Astrocyte (in vitro differentiated cells and primary cell): Measurements from ENCODE around the gene CCR8. TPM values are rescaled to one million over a fixed set of nuclear protein-coding genes. Genes with fewer than 3 reads are reported as not detected.

Experiments used
- DNase-seq: peaks from one replicate; pipeline ENCODE4 v3.0.0-alpha.2; 2010; ENCODE audit warnings: low read depth
- FAIRE-seq: peaks from 2 replicates; lab custom pipeline; 2011; peaks lifted over from hg19 to GRCh38; lab: Jason Lieb, UNC
- H2AFZ ChIP-seq: 2 replicates; pipeline ENCODE4 v1.6.0; 2012; ENCODE audit warnings: low read depth, low read length, inconsistent platforms
- H3K27ac ChIP-seq: 2 replicates; pipeline ENCODE4 v1.5.1; 2011; ENCODE audit warnings: low read depth, low read length, inconsistent platforms
- H3K27me3 ChIP-seq: 2 replicates; pipeline ENCODE4 v1.6.0; 2011; ENCODE audit warnings: low read length, inconsistent platforms; ENCODE audit not compliant: insufficient read depth
- H3K36me3 ChIP-seq: 2 replicates; pipeline ENCODE4 v1.5.1; 2011; ENCODE audit warnings: low read length, inconsistent platforms; ENCODE audit not compliant: insufficient read depth
- H3K4me1 ChIP-seq: 2 replicates; pipeline ENCODE4 v1.5.1; 2011; ENCODE audit warnings: low read length, inconsistent platforms; ENCODE audit not compliant: insufficient read depth
- H3K4me2 ChIP-seq: 2 replicates; pipeline ENCODE4 v1.6.0; 2012; ENCODE audit warnings: low read length, inconsistent platforms
- H3K4me3 ChIP-seq: 2 replicates; pipeline ENCODE4 v1.5.1; 2011; ENCODE audit warnings: low read depth, mild to moderate bottlenecking, low read length, inconsistent platforms; ENCODE audit not compliant: insufficient read depth
- H3K79me2 ChIP-seq: 2 replicates; pipeline ENCODE4 v1.6.0; 2012; ENCODE audit warnings: mild to moderate bottlenecking, low read length, inconsistent platforms; ENCODE audit not compliant: insufficient read depth
- H3K9ac ChIP-seq: 2 replicates; pipeline ENCODE4 v1.6.0; 2012; ENCODE audit warnings: mild to moderate bottlenecking, low read length, inconsistent platforms
- H3K9me3 ChIP-seq: 2 replicates; pipeline ENCODE4 v1.5.1; 2012; ENCODE audit warnings: low read depth, mild to moderate bottlenecking, low read length, inconsistent platforms; ENCODE audit not compliant: insufficient read depth
- H4K20me1 ChIP-seq: 2 replicates; pipeline ENCODE4 v1.6.0; 2012; ENCODE audit warnings: low read length, inconsistent platforms; ENCODE audit not compliant: insufficient read depth
- H3K27ac Mint-ChIP-seq: one replicate; pipeline ENCODE4 v1.8.0; 2021; ENCODE audit warnings: mild to moderate bottlenecking, mixed read lengths; ENCODE audit not compliant: unreplicated experiment
- H3K27me3 Mint-ChIP-seq: one replicate; pipeline ENCODE4 v1.8.0; 2021; ENCODE audit warnings: low read depth, mixed read lengths; ENCODE audit not compliant: unreplicated experiment
- H3K36me3 Mint-ChIP-seq: one replicate; pipeline ENCODE4 v1.8.0; 2021; ENCODE audit warnings: low read depth, mixed read lengths; ENCODE audit not compliant: unreplicated experiment
- H3K4me1 Mint-ChIP-seq: one replicate; pipeline ENCODE4 v1.8.0; 2021; ENCODE audit warnings: low read depth, mixed read lengths; ENCODE audit not compliant: unreplicated experiment
- H3K4me3 Mint-ChIP-seq: one replicate; pipeline ENCODE4 v1.8.0; 2021; ENCODE audit warnings: mild to moderate bottlenecking, moderate library complexity, mixed read lengths; ENCODE audit not compliant: unreplicated experiment
- H3K9me3 Mint-ChIP-seq: one replicate; pipeline ENCODE4 v1.8.0; 2021; ENCODE audit warnings: mild to moderate bottlenecking, mixed read lengths; ENCODE audit not compliant: unreplicated experiment
- EZH2 ChIP-seq: IDR thresholded peaks from 2 replicates; pipeline ENCODE4 v1.6.1; 2012; ENCODE audit warnings: mild to moderate bottlenecking, low read length, inconsistent platforms; ENCODE audit not compliant: insufficient read depth
- total RNA-seq: library from RNA; stranded (reverse); gene quantifications from 2 replicates; pipeline ENCODE4 v1.2.1, GENCODE V29; 2021
- TF ChIP-seq, protein P1 (sequence below): IDR thresholded peaks from 2 replicates; pipeline ENCODE4 v1.5.1; 2011; ENCODE audit warnings: low read depth, mild to moderate bottlenecking, inconsistent platforms, low read length, moderate library complexity; ENCODE audit not compliant: insufficient read depth

Gene CCR8
- total RNA-seq, 1 donor from 2014 or later = not detected

DNA sequence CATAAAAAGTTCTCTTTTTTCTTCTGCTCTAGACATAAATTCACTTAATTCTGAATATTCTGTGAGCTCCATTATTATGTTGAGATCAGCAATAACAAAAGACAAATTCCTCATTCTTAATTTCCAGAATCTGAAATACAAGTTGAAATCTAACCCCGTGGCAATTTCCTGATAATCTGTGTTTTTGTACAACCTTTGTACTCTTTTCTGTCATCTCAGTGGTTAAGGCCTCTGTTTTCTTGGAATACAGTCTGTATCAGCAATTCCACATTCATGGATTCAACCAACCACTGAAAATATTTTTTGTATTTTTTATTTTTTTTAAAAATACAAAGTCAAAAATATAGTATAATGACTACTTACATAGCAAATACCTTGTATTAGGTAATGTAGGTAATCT lies 8.7 kb downstream of the CCR8 start:
- Histone ChIP-seq H3K79me2 (no peaks in the 10 kb centered on the region), H3K36me3 (no peaks in the 10 kb centered on the region), H3K9ac (no peak overlapping the region), H3K4me2 (no peak overlapping the region), H3K9me3 (no peaks in the 10 kb centered on the region), H2AFZ (no peak overlapping the region), H3K27me3 (no peaks in the 10 kb centered on the region), H4K20me1 (no peaks in the 10 kb centered on the region), H3K27ac (no peak overlapping the region), H3K4me3 (no peak overlapping the region), H3K4me1 (no peaks in the 10 kb centered on the region)
- TF ChIP-seq, protein P1, sequence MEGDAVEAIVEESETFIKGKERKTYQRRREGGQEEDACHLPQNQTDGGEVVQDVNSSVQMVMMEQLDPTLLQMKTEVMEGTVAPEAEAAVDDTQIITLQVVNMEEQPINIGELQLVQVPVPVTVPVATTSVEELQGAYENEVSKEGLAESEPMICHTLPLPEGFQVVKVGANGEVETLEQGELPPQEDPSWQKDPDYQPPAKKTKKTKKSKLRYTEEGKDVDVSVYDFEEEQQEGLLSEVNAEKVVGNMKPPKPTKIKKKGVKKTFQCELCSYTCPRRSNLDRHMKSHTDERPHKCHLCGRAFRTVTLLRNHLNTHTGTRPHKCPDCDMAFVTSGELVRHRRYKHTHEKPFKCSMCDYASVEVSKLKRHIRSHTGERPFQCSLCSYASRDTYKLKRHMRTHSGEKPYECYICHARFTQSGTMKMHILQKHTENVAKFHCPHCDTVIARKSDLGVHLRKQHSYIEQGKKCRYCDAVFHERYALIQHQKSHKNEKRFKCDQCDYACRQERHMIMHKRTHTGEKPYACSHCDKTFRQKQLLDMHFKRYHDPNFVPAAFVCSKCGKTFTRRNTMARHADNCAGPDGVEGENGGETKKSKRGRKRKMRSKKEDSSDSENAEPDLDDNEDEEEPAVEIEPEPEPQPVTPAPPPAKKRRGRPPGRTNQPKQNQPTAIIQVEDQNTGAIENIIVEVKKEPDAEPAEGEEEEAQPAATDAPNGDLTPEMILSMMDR = no peak
- TF ChIP-seq EZH2 = no peak
- no peaks in the 10 kb centered on the region for H3K27me3 Mint-ChIP-seq
- no peaks in the 10 kb centered on the region for H3K4me1 Mint-ChIP-seq
- DNase-seq (no peak), FAIRE-seq (no peak)
- H3K27ac Mint-ChIP-seq = no peak overlapping the region
- H3K4me3 Mint-ChIP-seq = no peak overlapping the region
- H3K9me3 Mint-ChIP-seq = no peaks in the 10 kb centered on the region
- no peaks in the 10 kb centered on the region for H3K36me3 Mint-ChIP-seq

DNA sequence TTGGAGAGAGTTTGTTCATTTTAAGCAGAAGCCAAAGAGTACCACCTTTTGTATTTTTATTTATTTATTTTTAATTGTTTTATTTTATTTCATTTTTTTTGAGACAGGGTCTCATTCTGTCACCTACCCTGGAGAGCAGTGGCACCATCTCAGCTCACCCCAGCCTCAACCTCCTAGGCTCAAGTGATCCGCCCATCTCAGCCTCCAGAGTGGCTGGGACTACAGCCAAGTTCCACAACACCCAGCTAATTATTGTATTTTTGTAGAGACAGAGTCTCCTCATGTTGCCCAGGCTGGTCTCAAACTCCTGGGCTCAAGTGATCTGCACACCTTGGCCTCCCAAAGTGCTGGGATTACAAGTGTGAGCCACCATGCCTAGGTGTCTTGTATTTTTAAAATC lies 9.6 kb downstream of the CCR8 start:
- no peak overlapping the region for H3K27ac Mint-ChIP-seq

DNA sequence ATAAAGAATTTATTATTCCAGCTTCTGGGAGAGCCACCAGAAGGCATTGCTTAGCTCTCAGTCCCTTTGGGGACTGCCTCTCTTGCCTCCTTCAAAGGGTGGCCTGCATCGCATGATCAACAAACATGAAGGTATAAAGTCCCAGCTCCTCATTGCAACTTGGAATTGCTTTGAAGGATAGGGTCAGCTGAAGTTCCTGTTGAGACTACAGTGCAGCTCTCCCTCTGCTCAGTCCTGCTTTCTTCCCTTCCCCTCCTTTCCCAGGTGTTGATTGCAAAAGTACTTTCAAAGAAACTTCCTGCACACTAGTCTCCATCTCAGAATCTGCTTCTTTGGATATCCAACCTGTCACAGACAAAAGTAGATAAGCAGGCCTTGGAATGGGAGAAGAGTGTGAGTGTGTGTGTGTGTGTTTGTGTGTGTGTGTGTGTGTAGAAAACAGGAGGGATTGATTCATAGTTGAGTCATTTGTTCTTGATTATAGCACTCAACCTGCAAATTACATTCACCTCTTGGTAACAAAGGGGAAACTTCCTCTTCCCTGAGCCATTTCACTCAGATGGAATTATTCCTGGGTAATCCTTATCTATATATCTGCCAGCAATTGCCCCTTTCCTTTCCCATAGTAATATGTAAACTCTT lies 13.7 kb downstream of the CCR8 start:
- H3K27me3 Mint-ChIP-seq = peaks cover 7% of the 10 kb centered on the region

More for the DNA sequence above, 9.6 kb downstream of the CCR8 start:
- H3K4me3 Mint-ChIP-seq = no peak overlapping the region
- Histone ChIP-seq H3K79me2 (no peaks in the 10 kb centered on the region), H3K4me3 (no peak overlapping the region), H3K4me2 (no peak overlapping the region), H2AFZ (no peak overlapping the region), H3K27me3 (no peaks in the 10 kb centered on the region), H4K20me1 (no peaks in the 10 kb centered on the region), H3K27ac (no peak overlapping the region), H3K4me1 (no peaks in the 10 kb centered on the region), H3K36me3 (no peaks in the 10 kb centered on the region), H3K9me3 (no peaks in the 10 kb centered on the region), H3K9ac (no peak overlapping the region)
- DNase-seq (no peak), FAIRE-seq (no peak)
- H3K4me1 Mint-ChIP-seq = no peaks in the 10 kb centered on the region
- no peaks in the 10 kb centered on the region for H3K27me3 Mint-ChIP-seq
- no peaks in the 10 kb centered on the region for H3K36me3 Mint-ChIP-seq
- no peaks in the 10 kb centered on the region for H3K9me3 Mint-ChIP-seq
- TF ChIP-seq EZH2 = no peak
- TF ChIP-seq, protein P1 = no peak

More for the DNA sequence above, 13.7 kb downstream of the CCR8 start:
- H3K4me1 Mint-ChIP-seq = no peaks in the 10 kb centered on the region
- H4K20me1 ChIP-seq = no peaks in the 10 kb centered on the region
- no peak overlapping the region for H3K27ac ChIP-seq
- H2AFZ ChIP-seq = no peak overlapping the region
- no peak overlapping the region for H3K4me2 ChIP-seq
- H3K36me3 ChIP-seq = no peaks in the 10 kb centered on the region
- H3K9me3 ChIP-seq = no peaks in the 10 kb centered on the region
- H3K27ac Mint-ChIP-seq = no peak overlapping the region
- FAIRE-seq (no peak), DNase-seq (no peak)
- H3K4me3 ChIP-seq = no peak overlapping the region
- no peaks in the 10 kb centered on the region for H3K4me1 ChIP-seq
- no peak overlapping the region for H3K9ac ChIP-seq
- no peaks in the 10 kb centered on the region for H3K27me3 ChIP-seq
- H3K4me3 Mint-ChIP-seq = no peak overlapping the region
- TF ChIP-seq, protein P1 = no peak
- no peak for TF ChIP-seq EZH2
- no peaks in the 10 kb centered on the region for H3K79me2 ChIP-seq
- no peaks in the 10 kb centered on the region for H3K9me3 Mint-ChIP-seq
- H3K36me3 Mint-ChIP-seq = no peaks in the 10 kb centered on the region
